GM23338 (cell line): Measurements from ENCODE around the gene BRF1.

ENCODE experiments used
- CTCF ChIP-seq, 2 experiments: fragments of 200-600 bp in 1 of 2; sonication (generic) in 1 of 2; conservative IDR thresholded peaks; 2 replicates each; pipeline versions ENCODE4 v1.5.1 to v1.6.1; 2016 to 2017; ENCODE audit warnings: antibody characterized with exemption in 2 of 2, low read depth in 2 of 2, mild to moderate bottlenecking in 2 of 2, moderate library complexity in 1 of 2
- EZH2 ChIP-seq: fragments of 200-600 bp; sonication (generic); IDR thresholded peaks from one replicate; pipeline ENCODE4 v1.8.0; 2017; ENCODE audit warnings: antibody characterized with exemption, mild to moderate bottlenecking, low read depth; ENCODE audit not compliant: unreplicated experiment
- EZH2phosphoT487 ChIP-seq: fragments of 200-600 bp; sonication (generic); IDR thresholded peaks from one replicate; pipeline ENCODE4 v1.8.1; 2018; ENCODE audit warnings: antibody characterized with exemption; ENCODE audit not compliant: unreplicated experiment
- POLR2AphosphoS5 ChIP-seq: IDR thresholded peaks from 2 replicates; pipeline ENCODE4 v1.6.1; 2016; ENCODE audit warnings: antibody characterized with exemption, low read depth
- REST ChIP-seq: IDR thresholded peaks from one replicate; pipeline ENCODE4 v1.6.1; 2018; ENCODE audit warnings: antibody characterized with exemption; ENCODE audit not compliant: unreplicated experiment

GRCh38 chr14:105168093-105168420 is 132.7 kb downstream of the BRF1 start:
- TF ChIP-seq POLR2AphosphoS5 (no peak), REST (no peak), EZH2 (no peak), CTCF (conservative IDR thresholded peaks at IDR 0.05; ENCODE audit: low read depth in 2 of 2) (no peak), EZH2phosphoT487 (no peak)
